Stomach (tissue), 9 donors: Measurements from ENCODE around the gene CHD9. TPM values are rescaled to one million over a fixed set of nuclear protein-coding genes. Genes with fewer than 3 reads are reported as not detected.

Experiments
- DNase-seq, 2 donors: peaks; one replicate each; pipeline versions ENCODE4 v3.0.0 to v3.0.0-alpha.2; 2013 to 2019
- H3K27ac ChIP-seq, 5 donors: fragments of 200-600 bp in 4 of 5; sonication (generic) in 4 of 5; one replicate each; pipeline ENCODE4 v1.5.1; 2013 to 2019; ENCODE audit warnings: mild to moderate bottlenecking in 1 of 5, moderate library complexity in 1 of 5
- H3K27me3 ChIP-seq, 3 donors: fragments of 200-600 bp; sonication (generic); one replicate each; pipeline ENCODE4 v1.5.1; 2017 to 2019; ENCODE audit warnings: mixed run types in 1 of 3
- H3K36me3 ChIP-seq, 4 donors: fragments of 200-600 bp; sonication (generic); 1 replicate in 3 of 4; 2 replicates in 1 of 4; pipeline ENCODE4 v1.5.1; 2016 to 2019
- H3K4me1 ChIP-seq, 4 donors: fragments of 200-600 bp; sonication (generic); one replicate each; pipeline ENCODE4 v1.5.1; 2016 to 2019
- H3K4me3 ChIP-seq, 4 donors: fragments of 200-600 bp; sonication (generic) in 3 of 4; one replicate each; pipeline ENCODE4 v1.5.1; 2016 to 2019; ENCODE audit warnings: mild to moderate bottlenecking in 1 of 4
- H3K9me3 ChIP-seq, 4 donors: fragments of 200-600 bp; sonication (generic); one replicate each; pipeline ENCODE4 v1.5.1; 2016 to 2019
- CTCF ChIP-seq, 7 experiments: fragments of 450-650 bp in 4 of 7; fragments of 200-600 bp in 3 of 7; sonication (generic) in 3 of 7; IDR thresholded peaks; one replicate each; pipeline ENCODE4 v1.5.1; 2016 to 2019; ENCODE audit warnings: antibody characterized with exemption in 7 of 7, control low read depth in 2 of 7, mild to moderate bottlenecking in 1 of 7
- EP300 ChIP-seq: sonication (generic); formaldehyde crosslinking; IDR thresholded peaks from one replicate; pipeline ENCODE4 v1.6.1; 2017; ENCODE audit warnings: antibody characterized with exemption
- POLR2A ChIP-seq, 4 donors: fragments of 450-650 bp; IDR thresholded peaks; one replicate each; pipeline ENCODE4 v1.6.1; 2016; ENCODE audit warnings: antibody characterized with exemption in 4 of 4, control low read depth in 2 of 4, mild to moderate bottlenecking in 1 of 4, moderate library complexity in 1 of 4
- POLR2AphosphoS5 ChIP-seq, 3 donors: sonication (generic); formaldehyde crosslinking; IDR thresholded peaks; one replicate each; pipeline ENCODE4 v1.6.1; 2016; ENCODE audit warnings: antibody characterized with exemption in 3 of 3
- WGBS, 5 donors: extraction: QIAGEN DNeasy Blood & Tissue Kit in 3 of 5; methylation state at CpG; one replicate each; pipeline versions ENCODE4 v1.1.5 to v1.1.7; 2013 to 2018; 5-methylcytosine and 5-hydroxymethylcytosine counted together
- intact Hi-C: fragments of 100-400 bp; cut with DNase I; formaldehyde crosslinking; loops from one replicate; pipeline ENCODE4 v1.15.1; 2023; ENCODE audit warnings: low total_unique reads
- polyA plus RNA-seq, 3 donors: library from polyadenylated mRNA; stranded (reverse); fragments of 200-250 nt; gene quantifications; one replicate each; pipeline ENCODE4 v1.2.3, GENCODE V29; 2013
- total RNA-seq, 5 donors: library from RNA; depleted of rRNA; stranded (reverse); fragments of >200 nt; gene quantifications; one replicate each; pipeline versions ENCODE4 v1.1.0 to v1.2.3, GENCODE V29; 2014 to 2016
- donor health status: healthy with polysubstance abuse.
- donor health status: Bipolar disorder and iron deficiency.
- donor health status: healthy.

Gene CHD9
- total and polyA plus RNA-seq, 8 donors, result 8.1 to 224 (median 29.4) TPM

- Histone ChIP-seq H3K9me3 (no peaks in the 10 kb centered on the region), H3K4me1 (peaks cover 20 to 40% (median 30%) of the 10 kb centered on the region in 4 donors), H3K4me3 (no peak overlapping the region), H3K27me3 (no peaks in the 10 kb centered on the region), H3K27ac (peak overlapping the region in 2 of 5 donors; percentile 2 to 91), H3K36me3 (no peaks in the 10 kb centered on the region)
- intact Hi-C loops, result no loop called here
- no peak for TF ChIP-seq EP300
- TF ChIP-seq POLR2A (IDR thresholded peaks at IDR 0.05), result no peak
- no peak for TF ChIP-seq CTCF (IDR thresholded peaks at IDR 0.05)
- TF ChIP-seq POLR2AphosphoS5 (IDR thresholded peaks at IDR 0.05), result no peak
- WGBS, 5 donors, result 71 to 79% (median 75%) methylated on average over 4 of the region's 4 CpGs
- no peak for DNase-seq
Measured at GRCh38 chr16:53103811-53104210, 49.0 kb downstream of the CHD9 start.

GRCh38 chr16:53105565-53105964 lies 50.8 kb downstream of the CHD9 start:
- 93 to 100% (median 98%) methylated on average over 5 of the region's 5 CpGs for WGBS, 5 donors
- Histone ChIP-seq H3K36me3 (no peaks in the 10 kb centered on the region), H3K27me3 (no peaks in the 10 kb centered on the region), H3K9me3 (no peaks in the 10 kb centered on the region), H3K27ac (no peak overlapping the region), H3K4me3 (no peak overlapping the region), H3K4me1 (peaks cover 3 to 23% (median 13%) of the 10 kb centered on the region in 4 donors)
- TF ChIP-seq CTCF (IDR thresholded peaks at IDR 0.05) (no peak), POLR2A (IDR thresholded peaks at IDR 0.05) (no peak), POLR2AphosphoS5 (IDR thresholded peaks at IDR 0.05) (no peak), EP300 (no peak)
- no peak for DNase-seq
- intact Hi-C loops, result no loop called here

- Histone ChIP-seq H3K4me3 (no peak overlapping the region), H3K9me3 (no peaks in the 10 kb centered on the region), H3K27me3 (no peaks in the 10 kb centered on the region), H3K4me1 (peaks cover 0 to 31% (median 19%) of the 10 kb centered on the region in 4 donors), H3K27ac (no peak overlapping the region), H3K36me3 (no peaks in the 10 kb centered on the region)
- intact Hi-C loops, result no loop called here
- WGBS, 5 donors, result 70 to 75% (median 74%) methylated on average over 5 of the region's 5 CpGs
- DNase-seq, result no peak
- TF ChIP-seq EP300, result no peak
- TF ChIP-seq POLR2AphosphoS5 (IDR thresholded peaks at IDR 0.05), result no peak
- no peak for TF ChIP-seq CTCF (IDR thresholded peaks at IDR 0.05)
- TF ChIP-seq POLR2A (IDR thresholded peaks at IDR 0.05), result no peak
Measured at GRCh38 chr16:53111078-53111791, 56.4 kb downstream of the CHD9 start.

GRCh38 chr16:53112015-53112414 lies 57.2 kb downstream of the CHD9 start:
- H3K4me1 ChIP-seq, result peaks cover 0 to 31% (median 19%) of the 10 kb centered on the region in 4 donors
- TF ChIP-seq CTCF (IDR thresholded peaks at IDR 0.05) (no peak), POLR2AphosphoS5 (IDR thresholded peaks at IDR 0.05) (no peak), EP300 (no peak), POLR2A (IDR thresholded peaks at IDR 0.05) (no peak)
- no peaks in the 10 kb centered on the region for H3K36me3 ChIP-seq
- no peak overlapping the region for H3K4me3 ChIP-seq
- no peak for DNase-seq
- intact Hi-C loops, result no loop called here
- H3K9me3 ChIP-seq, result no peaks in the 10 kb centered on the region
- 12 to 29% (median 26%) methylated on average over 1 of the region's 1 CpG for WGBS, 5 donors
- no peaks in the 10 kb centered on the region for H3K27me3 ChIP-seq
- peak overlapping the region in 2 of 5 donors; percentile 5 to 15 for H3K27ac ChIP-seq
